K562 (cell line): ENCODE data around the gene MYBPH.

Experiments
- ATF7 ChIP-seq: fragments of 450-650 bp; IDR thresholded peaks from 2 replicates; pipeline ENCODE4 v1.7.1; 2014; ENCODE audit warnings: mild to moderate bottlenecking, moderate library complexity
- HNRNPL ChIP-seq: fragments of 200-400 bp; formaldehyde crosslinking; IDR thresholded peaks from 2 replicates; pipeline ENCODE4 v1.6.1; 2017; ENCODE audit warnings: low read depth, mild to moderate bottlenecking, low read length
- POLR2AphosphoS2 ChIP-seq: IDR thresholded peaks from 2 replicates; pipeline ENCODE4 v1.6.1; 2012; ENCODE audit warnings: low read length, improper control_type of control experiment
- POLR2AphosphoS5 ChIP-seq: IDR thresholded peaks from 2 replicates; pipeline ENCODE4 v1.6.1; 2011; ENCODE audit warnings: mild to moderate bottlenecking, low read depth, low read length, moderate library complexity; ENCODE audit not compliant: control insufficient read depth, insufficient read depth
- WHSC1 ChIP-seq: IDR thresholded peaks from one replicate; pipeline ENCODE4 v1.6.1; 2012; ENCODE audit warnings: low read length, control low read depth, inconsistent platforms
- ZBTB17 ChIP-seq: fragments of 450-650 bp; formaldehyde crosslinking; IDR thresholded peaks from 2 replicates; pipeline ENCODE4 v1.4.0; 2020; ENCODE audit warnings: mild to moderate bottlenecking
- ZNF324 ChIP-seq: fragments of 250-450 bp; sonication (Bioruptor Pico); IDR thresholded peaks from 2 replicates; pipeline ENCODE4 v1.4.0; 2020; ENCODE audit warnings: mild to moderate bottlenecking
- ZNF583 ChIP-seq: fragments of 250-450 bp; sonication (Bioruptor Pico); IDR thresholded peaks from 2 replicates; pipeline ENCODE4 v1.4.0; 2020
- TF ChIP-seq, protein P1 (sequence below), 2 experiments: fragments of 450-650 bp in 1 of 2; sonication (generic) in 1 of 2; formaldehyde crosslinking in 1 of 2; IDR thresholded peaks in 1 of 2; conservative IDR thresholded peaks in 1 of 2; 2 replicates each; pipeline versions ENCODE4 v1.6.1 to v1.8.1; 2016 to 2023; ENCODE audit warnings: mild to moderate bottlenecking in 2 of 2, moderate library complexity in 2 of 2, inconsistent platforms in 1 of 2, missing genetic modification reagents in 1 of 2
- TF ChIP-seq, protein P2 (sequence below): fragments of 450-650 bp; formaldehyde crosslinking; IDR thresholded peaks from 2 replicates; pipeline ENCODE4 v1.4.0; 2022; ENCODE audit warnings: missing genetic modification characterization
- TF ChIP-seq, protein P3 (sequence below), 3 experiments: IDR thresholded peaks in 2 of 3; conservative IDR thresholded peaks in 1 of 3; 2 replicates each; pipeline ENCODE4 v1.5.1; 2011 to 2012; ENCODE audit warnings: low read length in 3 of 3, mild to moderate bottlenecking in 3 of 3, control low read depth in 2 of 3, improper control_type of control experiment in 1 of 3, inconsistent platforms in 1 of 3, low read depth in 1 of 3, mixed read lengths in 1 of 3, moderate library complexity in 1 of 3; ENCODE audit not compliant: insufficient read depth in 2 of 3
- TF ChIP-seq, protein P4 (sequence below), 2 experiments: fragments of 450-650 bp; formaldehyde crosslinking in 1 of 2; IDR thresholded peaks; 2 replicates each; pipeline versions ENCODE4 v1.4.0 to v1.6.1; 2014 to 2020; ENCODE audit warnings: mild to moderate bottlenecking in 2 of 2, borderline replicate concordance in 1 of 2, low read depth in 1 of 2

DNA sequence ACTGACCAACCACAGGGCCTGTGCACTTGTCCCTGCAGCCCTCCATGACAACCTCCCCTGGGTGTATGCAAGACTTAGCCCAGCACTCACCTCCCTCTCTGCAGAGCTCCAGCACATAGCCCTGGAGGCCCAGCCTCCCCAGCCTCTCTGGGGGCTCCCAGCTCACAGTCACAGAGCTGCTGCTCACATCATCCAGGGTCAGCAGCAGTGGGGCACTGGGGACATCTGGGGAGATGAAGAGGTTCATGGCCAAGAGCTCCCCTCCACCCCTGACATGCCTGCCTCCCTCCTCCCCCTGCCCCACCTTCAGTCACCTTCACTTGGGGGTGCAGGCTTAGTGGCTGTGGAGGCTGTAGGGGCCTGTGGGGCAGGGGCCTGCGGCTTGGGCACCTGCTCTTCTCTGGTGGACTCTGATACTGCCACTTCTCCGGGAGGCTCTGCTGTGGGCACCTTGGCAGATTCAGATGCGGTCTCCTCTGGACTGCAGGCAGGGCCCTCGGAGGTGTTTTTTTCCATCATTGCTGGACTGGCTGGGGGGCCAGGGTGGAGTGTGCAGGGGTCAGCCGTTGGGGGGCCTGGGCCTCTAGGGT, at the start of gene MYBPH:
- TF ChIP-seq, protein P1, sequence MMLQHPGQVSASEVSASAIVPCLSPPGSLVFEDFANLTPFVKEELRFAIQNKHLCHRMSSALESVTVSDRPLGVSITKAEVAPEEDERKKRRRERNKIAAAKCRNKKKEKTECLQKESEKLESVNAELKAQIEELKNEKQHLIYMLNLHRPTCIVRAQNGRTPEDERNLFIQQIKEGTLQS (IDR thresholded peaks at IDR 0.05) = no peak
- TF ChIP-seq, protein P1 (CRISPR knock-in tag; conservative IDR thresholded peaks at IDR 0.05) = no peak
- no peak for TF ChIP-seq WHSC1
- no peak for TF ChIP-seq HNRNPL
- TF ChIP-seq, protein P2, sequence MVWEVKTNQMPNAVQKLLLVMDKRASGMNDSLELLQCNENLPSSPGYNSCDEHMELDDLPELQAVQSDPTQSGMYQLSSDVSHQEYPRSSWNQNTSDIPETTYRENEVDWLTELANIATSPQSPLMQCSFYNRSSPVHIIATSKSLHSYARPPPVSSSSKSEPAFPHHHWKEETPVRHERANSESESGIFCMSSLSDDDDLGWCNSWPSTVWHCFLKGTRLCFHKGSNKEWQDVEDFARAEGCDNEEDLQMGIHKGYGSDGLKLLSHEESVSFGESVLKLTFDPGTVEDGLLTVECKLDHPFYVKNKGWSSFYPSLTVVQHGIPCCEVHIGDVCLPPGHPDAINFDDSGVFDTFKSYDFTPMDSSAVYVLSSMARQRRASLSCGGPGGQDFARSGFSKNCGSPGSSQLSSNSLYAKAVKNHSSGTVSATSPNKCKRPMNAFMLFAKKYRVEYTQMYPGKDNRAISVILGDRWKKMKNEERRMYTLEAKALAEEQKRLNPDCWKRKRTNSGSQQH (CRISPR knock-in tag) = no peak
- TF ChIP-seq ZBTB17 (CRISPR knock-in tag) = no peak
- no peak for TF ChIP-seq ZNF324 (CRISPR knock-in tag)
- TF ChIP-seq POLR2AphosphoS2 = no peak
- TF ChIP-seq, protein P3, sequence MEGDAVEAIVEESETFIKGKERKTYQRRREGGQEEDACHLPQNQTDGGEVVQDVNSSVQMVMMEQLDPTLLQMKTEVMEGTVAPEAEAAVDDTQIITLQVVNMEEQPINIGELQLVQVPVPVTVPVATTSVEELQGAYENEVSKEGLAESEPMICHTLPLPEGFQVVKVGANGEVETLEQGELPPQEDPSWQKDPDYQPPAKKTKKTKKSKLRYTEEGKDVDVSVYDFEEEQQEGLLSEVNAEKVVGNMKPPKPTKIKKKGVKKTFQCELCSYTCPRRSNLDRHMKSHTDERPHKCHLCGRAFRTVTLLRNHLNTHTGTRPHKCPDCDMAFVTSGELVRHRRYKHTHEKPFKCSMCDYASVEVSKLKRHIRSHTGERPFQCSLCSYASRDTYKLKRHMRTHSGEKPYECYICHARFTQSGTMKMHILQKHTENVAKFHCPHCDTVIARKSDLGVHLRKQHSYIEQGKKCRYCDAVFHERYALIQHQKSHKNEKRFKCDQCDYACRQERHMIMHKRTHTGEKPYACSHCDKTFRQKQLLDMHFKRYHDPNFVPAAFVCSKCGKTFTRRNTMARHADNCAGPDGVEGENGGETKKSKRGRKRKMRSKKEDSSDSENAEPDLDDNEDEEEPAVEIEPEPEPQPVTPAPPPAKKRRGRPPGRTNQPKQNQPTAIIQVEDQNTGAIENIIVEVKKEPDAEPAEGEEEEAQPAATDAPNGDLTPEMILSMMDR (IDR thresholded peaks at IDR 0.05 in 2 of 3, conservative IDR thresholded peaks at IDR 0.05 in 1 of 3; ENCODE audit: insufficient read depth in 2 of 3, low read depth in 1 of 3, low read length in 3 of 3) = no peak
- TF ChIP-seq ZNF583 (CRISPR knock-in tag) = no peak
- TF ChIP-seq ATF7 = no peak
- TF ChIP-seq, protein P4, sequence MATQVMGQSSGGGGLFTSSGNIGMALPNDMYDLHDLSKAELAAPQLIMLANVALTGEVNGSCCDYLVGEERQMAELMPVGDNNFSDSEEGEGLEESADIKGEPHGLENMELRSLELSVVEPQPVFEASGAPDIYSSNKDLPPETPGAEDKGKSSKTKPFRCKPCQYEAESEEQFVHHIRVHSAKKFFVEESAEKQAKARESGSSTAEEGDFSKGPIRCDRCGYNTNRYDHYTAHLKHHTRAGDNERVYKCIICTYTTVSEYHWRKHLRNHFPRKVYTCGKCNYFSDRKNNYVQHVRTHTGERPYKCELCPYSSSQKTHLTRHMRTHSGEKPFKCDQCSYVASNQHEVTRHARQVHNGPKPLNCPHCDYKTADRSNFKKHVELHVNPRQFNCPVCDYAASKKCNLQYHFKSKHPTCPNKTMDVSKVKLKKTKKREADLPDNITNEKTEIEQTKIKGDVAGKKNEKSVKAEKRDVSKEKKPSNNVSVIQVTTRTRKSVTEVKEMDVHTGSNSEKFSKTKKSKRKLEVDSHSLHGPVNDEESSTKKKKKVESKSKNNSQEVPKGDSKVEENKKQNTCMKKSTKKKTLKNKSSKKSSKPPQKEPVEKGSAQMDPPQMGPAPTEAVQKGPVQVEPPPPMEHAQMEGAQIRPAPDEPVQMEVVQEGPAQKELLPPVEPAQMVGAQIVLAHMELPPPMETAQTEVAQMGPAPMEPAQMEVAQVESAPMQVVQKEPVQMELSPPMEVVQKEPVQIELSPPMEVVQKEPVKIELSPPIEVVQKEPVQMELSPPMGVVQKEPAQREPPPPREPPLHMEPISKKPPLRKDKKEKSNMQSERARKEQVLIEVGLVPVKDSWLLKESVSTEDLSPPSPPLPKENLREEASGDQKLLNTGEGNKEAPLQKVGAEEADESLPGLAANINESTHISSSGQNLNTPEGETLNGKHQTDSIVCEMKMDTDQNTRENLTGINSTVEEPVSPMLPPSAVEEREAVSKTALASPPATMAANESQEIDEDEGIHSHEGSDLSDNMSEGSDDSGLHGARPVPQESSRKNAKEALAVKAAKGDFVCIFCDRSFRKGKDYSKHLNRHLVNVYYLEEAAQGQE (IDR thresholded peaks at IDR 0.05; ENCODE audit: borderline replicate concordance) = no peak
- TF ChIP-seq, protein P4 (CRISPR knock-in tag; IDR thresholded peaks at IDR 0.05; ENCODE audit: low read depth) = no peak
- no peak for TF ChIP-seq POLR2AphosphoS5
